H9 (cell line): ENCODE results near the gene PRPF38B. TPM values are rescaled to one million over a fixed set of nuclear protein-coding genes. Genes with fewer than 3 reads are reported as not detected.

ENCODE experiments used
- DNase-seq: peaks from one replicate; pipeline ENCODE4 v3.0.0-alpha.2; 2017
- H2AFZ ChIP-seq: one replicate; pipeline ENCODE4 v1.6.1; 2013; ENCODE audit warnings: mild to moderate bottlenecking, low read length, control low read depth, moderate library complexity
- H2AK5ac ChIP-seq: 2 replicates; pipeline ENCODE4 v1.6.1; 2013; ENCODE audit warnings: low read length, control low read depth, mixed read lengths; ENCODE audit not compliant: insufficient read length
- H2BK120ac ChIP-seq: one replicate; pipeline ENCODE4 v1.6.1; 2013; ENCODE audit warnings: low read depth, mild to moderate bottlenecking, low read length, control low read depth, inconsistent platforms; ENCODE audit not compliant: poor library complexity, severe bottlenecking
- H2BK12ac ChIP-seq: 2 replicates; pipeline ENCODE4 v1.6.1; 2013; ENCODE audit warnings: low read length, control low read depth, mixed read lengths, low read depth; ENCODE audit not compliant: insufficient read length
- H2BK15ac ChIP-seq: 2 replicates; pipeline ENCODE4 v1.6.1; 2013; ENCODE audit warnings: low read depth, low read length, control low read depth
- H2BK20ac ChIP-seq: one replicate; pipeline ENCODE4 v1.6.1; 2013; ENCODE audit warnings: low read depth, mild to moderate bottlenecking, low read length, control low read depth, inconsistent platforms; ENCODE audit not compliant: poor library complexity, severe bottlenecking
- H2BK5ac ChIP-seq: 2 replicates; pipeline ENCODE4 v1.6.1; 2013; ENCODE audit warnings: low read length, control low read depth, mixed read lengths; ENCODE audit not compliant: insufficient read length
- H3K14ac ChIP-seq: 2 replicates; pipeline ENCODE4 v1.6.1; 2013; ENCODE audit warnings: low read length, control low read depth; ENCODE audit not compliant: insufficient read depth
- H3K18ac ChIP-seq: 2 replicates; pipeline ENCODE4 v1.6.1; 2013; ENCODE audit warnings: low read depth, mild to moderate bottlenecking, mixed read lengths, low read length, control low read depth; ENCODE audit not compliant: insufficient read length
- H3K23ac ChIP-seq: 2 replicates; pipeline ENCODE4 v1.6.1; 2013; ENCODE audit warnings: low read length, control low read depth, mixed read lengths, low read depth; ENCODE audit not compliant: insufficient read length
- H3K23me2 ChIP-seq: 2 replicates; pipeline ENCODE4 v1.6.1; 2013; ENCODE audit warnings: low read depth, mild to moderate bottlenecking, mixed read lengths, low read length, control low read depth; ENCODE audit not compliant: insufficient read length, poor library complexity, severe bottlenecking
- H3K27ac ChIP-seq: 2 replicates; pipeline ENCODE4 v1.5.1; 2013; ENCODE audit warnings: low read length, control low read depth, mixed read lengths, low read depth; ENCODE audit not compliant: insufficient read length
- H3K27me3 ChIP-seq: 2 replicates; pipeline ENCODE4 v1.6.1; 2013; ENCODE audit warnings: low read length, control low read depth, inconsistent platforms; ENCODE audit not compliant: insufficient read depth
- H3K4ac ChIP-seq: 2 replicates; pipeline ENCODE4 v1.6.1; 2013; ENCODE audit warnings: low read depth, mild to moderate bottlenecking, control low read depth, inconsistent platforms, low read length, moderate library complexity
- H3K4me1 ChIP-seq: 2 replicates; pipeline ENCODE4 v1.6.1; 2013; ENCODE audit warnings: low read length, control low read depth, inconsistent platforms; ENCODE audit not compliant: insufficient read depth
- H3K4me2 ChIP-seq: 2 replicates; pipeline ENCODE4 v1.6.1; 2013; ENCODE audit warnings: low read length, control low read depth, mixed read lengths; ENCODE audit not compliant: insufficient read length, insufficient read depth
- H3K56ac ChIP-seq: 2 replicates; pipeline ENCODE4 v1.6.1; 2013; ENCODE audit warnings: low read depth, mild to moderate bottlenecking, mixed read lengths, low read length, control low read depth; ENCODE audit not compliant: insufficient read length
- H3K79me1 ChIP-seq: 2 replicates; pipeline ENCODE4 v1.6.1; 2013; ENCODE audit warnings: low read depth, mild to moderate bottlenecking, moderate library complexity, low read length, control low read depth, inconsistent platforms; ENCODE audit not compliant: insufficient read depth, poor library complexity, severe bottlenecking
- H3K79me2 ChIP-seq: 2 replicates; pipeline ENCODE4 v1.6.1; 2013; ENCODE audit warnings: low read length, control low read depth, inconsistent platforms; ENCODE audit not compliant: insufficient read depth
- H3K9ac ChIP-seq: 2 replicates; pipeline ENCODE4 v1.6.1; 2013; ENCODE audit warnings: low read length, control low read depth, mixed read lengths; ENCODE audit not compliant: insufficient read length; ENCODE audit errors: extremely low read depth
- H3K9me3 ChIP-seq: one replicate; pipeline ENCODE4 v1.6.1; 2013; ENCODE audit warnings: low read depth, low read length, inconsistent platforms; ENCODE audit not compliant: control insufficient read depth
- H3T11ph ChIP-seq: one replicate; pipeline ENCODE4 v1.6.1; 2013; ENCODE audit warnings: mild to moderate bottlenecking, low read length, control low read depth, inconsistent platforms
- H4K20me1 ChIP-seq: one replicate; pipeline ENCODE4 v1.6.1; 2013; ENCODE audit not compliant: control insufficient read depth, insufficient read length, insufficient read depth
- H4K5ac ChIP-seq: 2 replicates; pipeline ENCODE4 v1.6.1; 2013; ENCODE audit warnings: low read depth, mild to moderate bottlenecking, mixed read lengths, low read length, control low read depth; ENCODE audit not compliant: insufficient read length
- H4K8ac ChIP-seq: replicated peaks from 2 replicates; pipeline ENCODE4 v1.6.1; 2013; ENCODE audit warnings: low read length, control low read depth, mixed read lengths, low read depth; ENCODE audit not compliant: insufficient read length
- H4K91ac ChIP-seq: 2 replicates; pipeline ENCODE4 v1.6.1; 2013; ENCODE audit warnings: low read depth, mild to moderate bottlenecking, moderate library complexity, mixed read lengths, low read length, control low read depth; ENCODE audit not compliant: insufficient read length
- H3K27ac Mint-ChIP-seq, 3 experiments: 2 replicates in 2 of 3; 3 replicates in 1 of 3; pipeline ENCODE4 v1.8.0; 2020 to 2021; ENCODE audit warnings: mixed read lengths in 3 of 3, mild to moderate bottlenecking in 1 of 3, moderate library complexity in 1 of 3
- H3K27me3 Mint-ChIP-seq: 2 replicates; pipeline ENCODE4 v1.8.0; 2021; ENCODE audit warnings: low read depth, mild to moderate bottlenecking, moderate library complexity, mixed read lengths
- H3K36me3 Mint-ChIP-seq, 3 experiments: 2 replicates in 2 of 3; 3 replicates in 1 of 3; pipeline ENCODE4 v1.8.0; 2020 to 2021; ENCODE audit warnings: low read depth in 3 of 3, mixed read lengths in 3 of 3; ENCODE audit not compliant: insufficient read depth in 1 of 3
- H3K4me1 Mint-ChIP-seq, 2 experiments: 2 replicates each; pipeline ENCODE4 v1.8.0; 2020; ENCODE audit warnings: mixed read lengths in 2 of 2
- H3K4me3 Mint-ChIP-seq, 2 experiments: 2 replicates in 1 of 2; 3 replicates in 1 of 2; pipeline ENCODE4 v1.8.0; 2020 to 2021; ENCODE audit warnings: mild to moderate bottlenecking in 2 of 2, mixed read lengths in 2 of 2, moderate library complexity in 1 of 2
- H3K9me3 Mint-ChIP-seq, 2 experiments: 2 replicates in 1 of 2; 3 replicates in 1 of 2; pipeline ENCODE4 v1.8.0; 2020; ENCODE audit warnings: mild to moderate bottlenecking in 2 of 2, mixed read lengths in 2 of 2, moderate library complexity in 1 of 2
- WGBS: extraction: QIAGEN DNeasy Blood & Tissue Kit; methylation state at CpG from one replicate; pipeline ENCODE4 v1.1.7; 2013; ENCODE audit warnings: missing lambda C conversion rate, low lambda C conversion rate, mixed read lengths; ENCODE audit not compliant: insufficient read length; ENCODE audit errors: extremely low coverage; 5-methylcytosine and 5-hydroxymethylcytosine counted together
- total RNA-seq: library from RNA; stranded (reverse); gene quantifications from 2 replicates; pipeline ENCODE4 v1.2.1, GENCODE V29; 2021
- TF ChIP-seq, protein P1 (sequence below): fragments of 200-600 bp; sonication (generic); conservative IDR thresholded peaks from 3 replicates; pipeline ENCODE4 v1.8.0; 2021; ENCODE audit warnings: antibody characterized with exemption, mild to moderate bottlenecking

PRPF38B gene
- total RNA-seq, 1 experiment from 2014 or later = 60.0 TPM

GRCh38 chr1:108670131-108670773 is 21.9 kb upstream of the PRPF38B start:
- TF ChIP-seq, protein P1, sequence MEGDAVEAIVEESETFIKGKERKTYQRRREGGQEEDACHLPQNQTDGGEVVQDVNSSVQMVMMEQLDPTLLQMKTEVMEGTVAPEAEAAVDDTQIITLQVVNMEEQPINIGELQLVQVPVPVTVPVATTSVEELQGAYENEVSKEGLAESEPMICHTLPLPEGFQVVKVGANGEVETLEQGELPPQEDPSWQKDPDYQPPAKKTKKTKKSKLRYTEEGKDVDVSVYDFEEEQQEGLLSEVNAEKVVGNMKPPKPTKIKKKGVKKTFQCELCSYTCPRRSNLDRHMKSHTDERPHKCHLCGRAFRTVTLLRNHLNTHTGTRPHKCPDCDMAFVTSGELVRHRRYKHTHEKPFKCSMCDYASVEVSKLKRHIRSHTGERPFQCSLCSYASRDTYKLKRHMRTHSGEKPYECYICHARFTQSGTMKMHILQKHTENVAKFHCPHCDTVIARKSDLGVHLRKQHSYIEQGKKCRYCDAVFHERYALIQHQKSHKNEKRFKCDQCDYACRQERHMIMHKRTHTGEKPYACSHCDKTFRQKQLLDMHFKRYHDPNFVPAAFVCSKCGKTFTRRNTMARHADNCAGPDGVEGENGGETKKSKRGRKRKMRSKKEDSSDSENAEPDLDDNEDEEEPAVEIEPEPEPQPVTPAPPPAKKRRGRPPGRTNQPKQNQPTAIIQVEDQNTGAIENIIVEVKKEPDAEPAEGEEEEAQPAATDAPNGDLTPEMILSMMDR = no peak
- H3K4ac ChIP-seq = no peak overlapping the region
- H3K4me1 ChIP-seq = no peaks in the 10 kb centered on the region
- H3K9me3 Mint-ChIP-seq = peaks cover 8 to 11% of the 10 kb centered on the region in 2 experiments
- H3K4me2 ChIP-seq = no peak overlapping the region
- no peak overlapping the region for H3K27ac ChIP-seq
- H3K36me3 Mint-ChIP-seq = peaks cover 3 to 13% (median 5%) of the 10 kb centered on the region in 3 experiments; a peak in 6 of 7 replicates
- H3K27me3 ChIP-seq = no peaks in the 10 kb centered on the region
- no peaks in the 10 kb centered on the region; the same call in none of the 2 replicates for H3K27me3 Mint-ChIP-seq
- no peaks in the 10 kb centered on the region for H3K79me2 ChIP-seq
- no peak for DNase-seq
- no peak overlapping the region for H2BK120ac ChIP-seq
- no peak overlapping the region for H2BK15ac ChIP-seq
- H4K8ac ChIP-seq = no peak overlapping the region
- H4K5ac ChIP-seq = no peak overlapping the region
- no peak overlapping the region for H3K9ac ChIP-seq
- H2BK12ac ChIP-seq = no peak overlapping the region
- no peaks in the 10 kb centered on the region for H3K4me1 Mint-ChIP-seq
- H3T11ph ChIP-seq = no peak overlapping the region
- no peaks in the 10 kb centered on the region for H3K9me3 ChIP-seq
- H3K27ac Mint-ChIP-seq = no peak overlapping the region
- no peak overlapping the region for H2AFZ ChIP-seq
- H3K14ac ChIP-seq = no peak overlapping the region
- H4K20me1 ChIP-seq = no peaks in the 10 kb centered on the region
- H2AK5ac ChIP-seq = no peak overlapping the region
- H3K79me1 ChIP-seq = no peaks in the 10 kb centered on the region
- H3K4me3 Mint-ChIP-seq = no peak overlapping the region
- H4K91ac ChIP-seq = no peak overlapping the region
- no CpG with 5 or more reads among the region's 5 CpGs for WGBS
- no peak overlapping the region for H3K18ac ChIP-seq
- no peaks in the 10 kb centered on the region for H3K23me2 ChIP-seq
- no peak overlapping the region for H3K23ac ChIP-seq
- no peak overlapping the region for H3K56ac ChIP-seq
- no peak overlapping the region for H2BK5ac ChIP-seq
- no peak overlapping the region for H2BK20ac ChIP-seq
